PC-3 (cell line): ENCODE measurements around the gene SNTG2.

ENCODE experiments used
- EZH2phosphoT487 ChIP-seq: fragments of 300-600 bp; sonication (generic); IDR thresholded peaks from 2 replicates; pipeline ENCODE4 v1.6.1; 2018; ENCODE audit warnings: mild to moderate bottlenecking, antibody characterized with exemption, low read length, borderline replicate concordance
- TF ChIP-seq, protein P1 (sequence below): fragments of 300-600 bp; sonication (generic); conservative IDR thresholded peaks from 2 replicates; pipeline ENCODE4 v1.5.1; 2017; ENCODE audit warnings: antibody characterized with exemption, low read depth, mild to moderate bottlenecking, low read length

GRCh38 chr2:1002350-1002749 lies 51.7 kb downstream of the SNTG2 start:
- TF ChIP-seq EZH2phosphoT487: no peak
- TF ChIP-seq, protein P1, sequence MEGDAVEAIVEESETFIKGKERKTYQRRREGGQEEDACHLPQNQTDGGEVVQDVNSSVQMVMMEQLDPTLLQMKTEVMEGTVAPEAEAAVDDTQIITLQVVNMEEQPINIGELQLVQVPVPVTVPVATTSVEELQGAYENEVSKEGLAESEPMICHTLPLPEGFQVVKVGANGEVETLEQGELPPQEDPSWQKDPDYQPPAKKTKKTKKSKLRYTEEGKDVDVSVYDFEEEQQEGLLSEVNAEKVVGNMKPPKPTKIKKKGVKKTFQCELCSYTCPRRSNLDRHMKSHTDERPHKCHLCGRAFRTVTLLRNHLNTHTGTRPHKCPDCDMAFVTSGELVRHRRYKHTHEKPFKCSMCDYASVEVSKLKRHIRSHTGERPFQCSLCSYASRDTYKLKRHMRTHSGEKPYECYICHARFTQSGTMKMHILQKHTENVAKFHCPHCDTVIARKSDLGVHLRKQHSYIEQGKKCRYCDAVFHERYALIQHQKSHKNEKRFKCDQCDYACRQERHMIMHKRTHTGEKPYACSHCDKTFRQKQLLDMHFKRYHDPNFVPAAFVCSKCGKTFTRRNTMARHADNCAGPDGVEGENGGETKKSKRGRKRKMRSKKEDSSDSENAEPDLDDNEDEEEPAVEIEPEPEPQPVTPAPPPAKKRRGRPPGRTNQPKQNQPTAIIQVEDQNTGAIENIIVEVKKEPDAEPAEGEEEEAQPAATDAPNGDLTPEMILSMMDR: no peak
